HepG2 (cell line): ENCODE results near the gene PIGX. TPM values are rescaled to one million over a fixed set of nuclear protein-coding genes. Genes with fewer than 3 reads are reported as not detected.

Source experiments
- ATAC-seq: fragments of 200-7000 bp; cut with Tn5 transposase; 3 replicates; pipeline ENCODE4 v1.9.1; 2020; ENCODE audit warnings: mild to moderate bottlenecking, moderate library complexity
- BruUV-seq: library from RNA; stranded (reverse); fragments of 400-500 nt; replicated peaks from 2 replicates; lab custom pipeline; 2021; lab: Mats Ljungman, UMichigan
- CTCF ChIA-PET: fragments of 300-600 bp; formaldehyde crosslinking; extraction: SDS; loops from one replicate; lab custom pipeline; 2021; ENCODE audit warnings: low total read pairs, inconsistent platforms, low intra/inter-chr PET ratio; lab: Yijun Ruan, JAX
- POLR2A ChIA-PET: fragments of 350-600 bp; sonication (Branson Sonifier 250); formaldehyde crosslinking; loops from one replicate; lab custom pipeline; 2020; ENCODE audit warnings: antibody characterized with exemption, inconsistent platforms; lab: Yijun Ruan, JAX
- DNase-seq: peaks from one replicate; pipeline ENCODE4 v3.0.0-alpha.2; 2015; ENCODE audit warnings: low spot score
- FAIRE-seq: peaks from 3 replicates; lab custom pipeline; 2011; peaks lifted over from hg19 to GRCh38; lab: Jason Lieb, UNC
- H2AFZ ChIP-seq: one replicate; pipeline ENCODE4 v1.6.1; 2011; ENCODE audit warnings: low read length, inconsistent platforms
- H3K27ac ChIP-seq: fragments of 300-600 bp; 3 replicates; pipeline ENCODE4 v1.8.0; 2011; ENCODE audit warnings: mixed run types, mild to moderate bottlenecking, mixed read lengths, low read length, inconsistent platforms; ENCODE audit not compliant: insufficient read depth; ENCODE audit errors: extremely low read length
- H3K27me3 ChIP-seq, 2 experiments: fragments of 200-600 bp in 1 of 2; 2 replicates in 1 of 2; 3 replicates in 1 of 2; pipeline versions ENCODE4 v1.6.0 to v1.8.0; 2011; ENCODE audit warnings: low read length in 2 of 2, mild to moderate bottlenecking in 2 of 2, moderate library complexity in 2 of 2, inconsistent platforms in 1 of 2; ENCODE audit not compliant: insufficient read depth in 2 of 2, control insufficient read depth in 1 of 2
- H3K36me3 ChIP-seq, 2 experiments: fragments of 200-600 bp in 1 of 2; replicated peaks in 1 of 2; 2 replicates in 1 of 2; 3 replicates in 1 of 2; pipeline versions ENCODE4 v1.5.1 to v1.8.0; 2011; ENCODE audit warnings: low read length in 2 of 2, inconsistent platforms in 1 of 2; ENCODE audit not compliant: insufficient read depth in 2 of 2, control insufficient read depth in 1 of 2
- H3K4me1 ChIP-seq: 2 replicates; pipeline ENCODE4 v1.5.1; 2012; ENCODE audit warnings: low read length, inconsistent platforms; ENCODE audit not compliant: insufficient read depth
- H3K4me2 ChIP-seq: 2 replicates; pipeline ENCODE4 v1.6.0; 2011; ENCODE audit warnings: low read depth, low read length, inconsistent platforms
- H3K4me3 ChIP-seq, 3 experiments: fragments of 200-600 bp in 1 of 3; sonication (generic), shearing (Covaris generic) in 1 of 3; replicated peaks in 1 of 3; 2 replicates each; pipeline ENCODE4 v1.5.1; 2011 to 2016; ENCODE audit warnings: low read length in 3 of 3, inconsistent platforms in 2 of 3, low read depth in 2 of 3, mild to moderate bottlenecking in 2 of 3, control low read depth in 1 of 3, mixed read lengths in 1 of 3; ENCODE audit not compliant: insufficient read depth in 1 of 3
- H3K79me2 ChIP-seq: one replicate; pipeline ENCODE4 v1.6.1; 2011; ENCODE audit warnings: low read length, inconsistent platforms; ENCODE audit not compliant: insufficient read depth
- H3K9ac ChIP-seq: 2 replicates; pipeline ENCODE4 v1.6.0; 2011; ENCODE audit warnings: mild to moderate bottlenecking, low read depth, low read length, inconsistent platforms; ENCODE audit not compliant: insufficient read depth
- H3K9me3 ChIP-seq: 2 replicates; pipeline ENCODE4 v1.5.1; 2012; ENCODE audit warnings: mild to moderate bottlenecking, low read length
- H4K20me1 ChIP-seq: 2 replicates; pipeline ENCODE4 v1.6.0; 2011; ENCODE audit warnings: inconsistent platforms, mild to moderate bottlenecking, low read length, moderate library complexity; ENCODE audit not compliant: insufficient read depth
- EED ChIP-seq: sonication (generic); formaldehyde crosslinking; IDR thresholded peaks from 2 replicates; pipeline ENCODE4 v1.5.0; 2020; ENCODE audit warnings: mild to moderate bottlenecking, missing genetic modification reagents
- HNRNPL ChIP-seq: fragments of 200-400 bp; formaldehyde crosslinking; IDR thresholded peaks from 2 replicates; pipeline ENCODE4 v1.6.1; 2017; ENCODE audit warnings: mild to moderate bottlenecking, low read depth, low read length
- IKZF1 ChIP-seq: fragments of 450-650 bp; IDR thresholded peaks from 2 replicates; pipeline ENCODE4 v1.7.1; 2016
- PCBP1 ChIP-seq: fragments of 200-400 bp; formaldehyde crosslinking; IDR thresholded peaks from 2 replicates; pipeline ENCODE4 v1.6.1; 2017; ENCODE audit warnings: mild to moderate bottlenecking, low read depth, low read length, borderline replicate concordance
- SMYD3 ChIP-seq: sonication (generic); formaldehyde crosslinking; IDR thresholded peaks from 2 replicates; pipeline ENCODE4 v1.8.1; 2023; ENCODE audit warnings: mild to moderate bottlenecking, missing genetic modification reagents
- ZNF354B ChIP-seq: sonication (generic); formaldehyde crosslinking; IDR thresholded peaks from 2 replicates; pipeline ENCODE4 v1.8.0; 2022; ENCODE audit warnings: mild to moderate bottlenecking, missing genetic modification reagents
- ZNF773 ChIP-seq: sonication (generic); formaldehyde crosslinking; IDR thresholded peaks from 2 replicates; pipeline ENCODE4 v1.4.0; 2020; ENCODE audit warnings: missing genetic modification reagents, borderline replicate concordance
- WGBS: methylation state at CpG from one replicate; pipeline ENCODE4 v1.1.6; 2017; ENCODE audit warnings: low lambda C conversion rate; 5-methylcytosine and 5-hydroxymethylcytosine counted together
- in situ Hi-C: cut with HindIII; loops from 2 replicates; pipeline ENCODE4 v1.10.0; 2017; ENCODE audit warnings: low pct_unique_long_range_greater_than_20kb; ENCODE audit not compliant: extremely low pct_ligation_motif_present
- intact Hi-C: fragments of 100-400 bp; cut with micrococcal nuclease; formaldehyde crosslinking; loops from one replicate; pipeline ENCODE4 v1.10.0; 2022; ENCODE audit not compliant: unreplicated experiment
- polyA plus RNA-seq, 8 experiments: library from polyadenylated mRNA; depleted of rRNA in 3 of 8; stranded (reverse) in 7 of 8; unstranded in 1 of 8; fragments of >200 nt; fragmentation: Illumina TruSeq in 4 of 8; extraction: Trizol in 4 of 8; gene quantifications; 2 replicates each; pipeline versions ENCODE4 v1.2.1 to v1.2.3, GENCODE V29; 2011 to 2016; ENCODE audit warnings: low read depth in 4 of 8, missing spikeins in 1 of 8, mixed read lengths in 1 of 8; ENCODE audit not compliant: insufficient read depth in 1 of 8
- total RNA-seq, 5 experiments: library from RNA; depleted of rRNA; stranded (reverse); fragments of >200 nt; fragmentation: Illumina TruSeq; extraction: Trizol; gene quantifications; 2 replicates each; pipeline ENCODE4 v1.2.3, GENCODE V29; 2016; ENCODE audit warnings: low read depth in 1 of 5
- TF ChIP-seq, protein P1 (sequence below): sonication (generic); formaldehyde crosslinking; IDR thresholded peaks from 2 replicates; pipeline ENCODE4 v1.4.0; 2020; ENCODE audit warnings: mild to moderate bottlenecking, missing genetic modification reagents
- TF ChIP-seq, protein P2 (sequence below): IDR thresholded peaks from 2 replicates; pipeline ENCODE4 v1.6.1; 2016; ENCODE audit warnings: low read depth, control low read depth
- TF ChIP-seq, protein P3 (sequence below): sonication (generic); formaldehyde crosslinking; IDR thresholded peaks from 2 replicates; pipeline ENCODE4 v1.8.1; 2022; ENCODE audit warnings: low read depth, mild to moderate bottlenecking, missing genetic modification reagents

The PIGX gene
- total and polyA plus RNA-seq, 2 of the 13 experiments (the other 11 are each of a cell fraction or from before 2014, with no cell fraction given) = 13.2 to 21.3 TPM

DNA sequence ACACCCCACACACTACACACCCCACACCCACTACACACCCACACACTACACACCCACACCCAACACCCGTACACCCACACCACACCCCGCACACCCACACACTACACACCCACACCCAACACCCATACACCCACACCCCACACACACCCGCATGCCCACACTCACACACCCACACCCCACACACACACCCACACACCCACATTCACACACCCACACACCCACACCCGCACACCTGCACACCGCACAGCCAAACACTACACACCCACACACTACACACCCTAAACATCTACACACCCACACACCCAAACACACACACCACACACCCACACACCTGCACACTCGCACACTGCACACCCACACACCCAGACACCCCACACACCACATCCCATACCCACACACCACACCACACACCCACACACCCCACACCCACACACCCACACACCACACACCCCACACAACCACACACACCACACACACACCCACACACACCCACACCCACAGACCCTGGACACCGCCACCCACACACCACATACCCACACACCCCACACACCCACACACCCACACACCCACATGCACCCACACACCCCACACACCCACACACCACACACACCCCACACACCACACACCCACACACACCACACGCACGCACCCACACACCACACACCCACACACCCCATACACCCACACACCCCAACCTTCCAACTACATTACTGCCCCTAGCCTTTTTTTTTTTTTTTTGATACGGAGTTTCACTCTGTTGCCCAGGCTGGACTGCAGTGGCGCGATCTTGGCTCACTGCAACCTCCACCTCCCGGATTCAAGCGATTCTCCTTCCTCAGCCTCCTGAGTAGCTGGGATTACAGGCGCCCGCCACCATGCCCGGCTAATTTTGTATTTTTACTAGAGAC lies 17.0 kb upstream of the PIGX start:
- Histone ChIP-seq H3K79me2 (no peaks in the 10 kb centered on the region), H3K4me3 (no peak overlapping the region), H3K27ac (no peak overlapping the region), H3K9me3 (no peaks in the 10 kb centered on the region), H3K9ac (no peak overlapping the region), H3K27me3 (peaks cover 0 to 11% of the 10 kb centered on the region in 2 experiments; a peak in 2 of 5 replicates), H2AFZ (no peak overlapping the region), H3K4me2 (no peak overlapping the region), H4K20me1 (no peaks in the 10 kb centered on the region), H3K4me1 (no peaks in the 10 kb centered on the region), H3K36me3 (no peaks in the 10 kb centered on the region)
- ChIA-PET POLR2A (no interaction called here), CTCF (no interaction called here)
- intact Hi-C loops (no loop called here), in situ Hi-C loops (no loop called here)
- ATAC-seq (no peak), DNase-seq (no peak), FAIRE-seq (no peak)
- TF ChIP-seq, protein P1, sequence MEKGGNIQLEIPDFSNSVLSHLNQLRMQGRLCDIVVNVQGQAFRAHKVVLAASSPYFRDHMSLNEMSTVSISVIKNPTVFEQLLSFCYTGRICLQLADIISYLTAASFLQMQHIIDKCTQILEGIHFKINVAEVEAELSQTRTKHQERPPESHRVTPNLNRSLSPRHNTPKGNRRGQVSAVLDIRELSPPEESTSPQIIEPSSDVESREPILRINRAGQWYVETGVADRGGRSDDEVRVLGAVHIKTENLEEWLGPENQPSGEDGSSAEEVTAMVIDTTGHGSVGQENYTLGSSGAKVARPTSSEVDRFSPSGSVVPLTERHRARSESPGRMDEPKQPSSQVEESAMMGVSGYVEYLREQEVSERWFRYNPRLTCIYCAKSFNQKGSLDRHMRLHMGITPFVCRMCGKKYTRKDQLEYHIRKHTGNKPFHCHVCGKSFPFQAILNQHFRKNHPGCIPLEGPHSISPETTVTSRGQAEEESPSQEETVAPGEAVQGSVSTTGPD = no peak
- TF ChIP-seq PCBP1 (0 out of 2 replicates have a peak, but pooled peaks have one; percentile 42), ZNF773 (CRISPR knock-in tag) (no peak), HNRNPL (peak; percentile 43; the same call in 1 of the 2 replicates)
- no TSS peak for BruUV-seq
- 88% methylated on average over 17 of the region's 17 CpGs for WGBS

DNA sequence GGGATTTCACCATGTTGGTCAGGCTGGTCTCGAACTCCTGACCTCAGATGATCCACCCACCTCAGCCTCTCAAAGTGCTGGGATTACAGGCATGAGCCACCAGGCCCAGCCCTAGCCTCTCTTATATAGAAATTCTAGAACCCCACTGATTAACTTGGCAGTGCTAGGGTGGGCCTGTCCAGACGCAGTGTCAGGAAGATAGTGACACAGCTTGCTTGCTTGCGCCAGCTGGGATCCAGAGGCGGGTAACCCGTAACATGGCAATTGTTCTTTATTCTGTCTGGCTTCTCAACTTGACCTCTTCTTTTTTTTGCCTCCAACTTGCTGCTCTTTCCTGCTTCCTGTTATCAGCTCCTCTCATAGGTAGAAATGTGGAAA lies 16.3 kb upstream of the PIGX start:
- Histone ChIP-seq H2AFZ (no peak overlapping the region), H3K4me3 (no peak overlapping the region), H3K27me3 (peaks cover 0 to 11% of the 10 kb centered on the region in 2 experiments; a peak in 2 of 5 replicates), H3K79me2 (no peaks in the 10 kb centered on the region), H3K4me1 (no peaks in the 10 kb centered on the region), H4K20me1 (no peaks in the 10 kb centered on the region), H3K36me3 (no peaks in the 10 kb centered on the region), H3K4me2 (no peak overlapping the region), H3K27ac (no peak overlapping the region), H3K9ac (no peak overlapping the region), H3K9me3 (no peaks in the 10 kb centered on the region)
- FAIRE-seq (no peak), ATAC-seq (no peak), DNase-seq (no peak)
- in situ Hi-C loops = no loop called here
- POLR2A ChIA-PET = no interaction called here
- CTCF ChIA-PET = no interaction called here
- 84% methylated on average over 5 of the region's 5 CpGs for whole genome bisulfite sequencing
- TF ChIP-seq, protein P2, sequence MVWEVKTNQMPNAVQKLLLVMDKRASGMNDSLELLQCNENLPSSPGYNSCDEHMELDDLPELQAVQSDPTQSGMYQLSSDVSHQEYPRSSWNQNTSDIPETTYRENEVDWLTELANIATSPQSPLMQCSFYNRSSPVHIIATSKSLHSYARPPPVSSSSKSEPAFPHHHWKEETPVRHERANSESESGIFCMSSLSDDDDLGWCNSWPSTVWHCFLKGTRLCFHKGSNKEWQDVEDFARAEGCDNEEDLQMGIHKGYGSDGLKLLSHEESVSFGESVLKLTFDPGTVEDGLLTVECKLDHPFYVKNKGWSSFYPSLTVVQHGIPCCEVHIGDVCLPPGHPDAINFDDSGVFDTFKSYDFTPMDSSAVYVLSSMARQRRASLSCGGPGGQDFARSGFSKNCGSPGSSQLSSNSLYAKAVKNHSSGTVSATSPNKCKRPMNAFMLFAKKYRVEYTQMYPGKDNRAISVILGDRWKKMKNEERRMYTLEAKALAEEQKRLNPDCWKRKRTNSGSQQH = no peak
- TF ChIP-seq ZNF354B (CRISPR knock-in tag) = no peak
- TF ChIP-seq EED (CRISPR knock-in tag) = no peak
- no peak for TF ChIP-seq SMYD3 (CRISPR knock-in tag)
- TF ChIP-seq IKZF1 = no peak
- TF ChIP-seq, protein P3, sequence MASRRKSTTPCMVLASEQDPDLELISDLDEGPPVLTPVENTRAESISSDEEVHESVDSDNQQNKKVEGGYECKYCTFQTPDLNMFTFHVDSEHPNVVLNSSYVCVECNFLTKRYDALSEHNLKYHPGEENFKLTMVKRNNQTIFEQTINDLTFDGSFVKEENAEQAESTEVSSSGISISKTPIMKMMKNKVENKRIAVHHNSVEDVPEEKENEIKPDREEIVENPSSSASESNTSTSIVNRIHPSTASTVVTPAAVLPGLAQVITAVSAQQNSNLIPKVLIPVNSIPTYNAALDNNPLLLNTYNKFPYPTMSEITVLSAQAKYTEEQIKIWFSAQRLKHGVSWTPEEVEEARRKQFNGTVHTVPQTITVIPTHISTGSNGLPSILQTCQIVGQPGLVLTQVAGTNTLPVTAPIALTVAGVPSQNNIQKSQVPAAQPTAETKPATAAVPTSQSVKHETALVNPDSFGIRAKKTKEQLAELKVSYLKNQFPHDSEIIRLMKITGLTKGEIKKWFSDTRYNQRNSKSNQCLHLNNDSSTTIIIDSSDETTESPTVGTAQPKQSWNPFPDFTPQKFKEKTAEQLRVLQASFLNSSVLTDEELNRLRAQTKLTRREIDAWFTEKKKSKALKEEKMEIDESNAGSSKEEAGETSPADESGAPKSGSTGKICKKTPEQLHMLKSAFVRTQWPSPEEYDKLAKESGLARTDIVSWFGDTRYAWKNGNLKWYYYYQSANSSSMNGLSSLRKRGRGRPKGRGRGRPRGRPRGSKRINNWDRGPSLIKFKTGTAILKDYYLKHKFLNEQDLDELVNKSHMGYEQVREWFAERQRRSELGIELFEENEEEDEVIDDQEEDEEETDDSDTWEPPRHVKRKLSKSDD (CRISPR knock-in tag) = no peak
- no TSS peak for BruUV-seq
- intact Hi-C loops = no loop called here
